Measurements from ENCODE around the gene PPAT.

PPAT gene

GRCh38 chr4:56400560-56400959 lies 34.9 kb downstream of the PPAT start:
- DNase-seq (ENCODE audit: extremely low spot score), result no peak
- TF ChIP-seq CTCF (IDR thresholded peaks at IDR 0.05; ENCODE audit: control extremely low read depth, extremely low read depth, low read depth, missing control alignments), result no peak
- ChIA-PET CTCF (no interaction called here), POLR2A (no interaction called here)

GRCh38 chr4:56391270-56391669 lies 44.1 kb downstream of the PPAT start:
- no peak for TF ChIP-seq CTCF (IDR thresholded peaks at IDR 0.05; ENCODE audit: control extremely low read depth, extremely low read depth, low read depth, missing control alignments)
- ChIA-PET POLR2A (no interaction called here), CTCF (no interaction called here)
- no peak for DNase-seq (ENCODE audit: extremely low spot score)

- DNase-seq (ENCODE audit: extremely low spot score), result no peak
- CTCF ChIA-PET, result no interaction called here
- TF ChIP-seq CTCF (IDR thresholded peaks at IDR 0.05; ENCODE audit: control extremely low read depth, extremely low read depth, low read depth, missing control alignments), result no peak
- POLR2A ChIA-PET, result no interaction called here
Measured at GRCh38 chr4:56389558-56389957, 45.9 kb downstream of the PPAT start.

- no peak for DNase-seq (ENCODE audit: extremely low spot score)
- CTCF ChIA-PET, result interaction anchor here (1.0 to 3.1 kb wide), 3 partner anchors 17 to 36 kb away, joined by 3 to 14 read pairs (median 10); no protein-coding TSS in a partner anchor
- POLR2A ChIA-PET, result interaction anchor here (0.7 to 1.7 kb wide), 3 partner anchors 48 to 591 kb away, joined by 3 to 22 read pairs (median 3); partner anchors contain the start of genes PAICS, POLR2B and PPAT
- no peak for TF ChIP-seq CTCF (IDR thresholded peaks at IDR 0.05; ENCODE audit: control extremely low read depth, extremely low read depth, low read depth, missing control alignments)
Measured at GRCh38 chr4:56388306-56388705, 47.1 kb downstream of the PPAT start.

GRCh38 chr4:56387023-56388001 lies 48.1 kb downstream of the PPAT start, which contains the start of gene AASDH:
TSS of gene AASDH (minus strand) at chr4:56387491. CDS start at chr4:56384299, 3,192 bp downstream.
- CTCF ChIA-PET, result interaction anchor here (0.9 to 3.1 kb wide), 9 partner anchors 10 to 439 kb away, joined by 3 to 14 read pairs (median 5); partner anchors contain the start of genes CEP135 and PPAT
- no peak for TF ChIP-seq CTCF (IDR thresholded peaks at IDR 0.05; ENCODE audit: control extremely low read depth, extremely low read depth, low read depth, missing control alignments)
- peak; percentile 91 for DNase-seq (ENCODE audit: extremely low spot score)
- POLR2A ChIA-PET, result interaction anchor here (0.6 to 1.7 kb wide), 7 partner anchors 14 to 592 kb away, joined by 3 to 22 read pairs (median 3); partner anchors contain the start of genes PAICS, POLR2B and PPAT

GRCh38 chr4:56386091-56386490 lies 49.3 kb downstream of the PPAT start:
- no peak for DNase-seq (ENCODE audit: extremely low spot score)
- TF ChIP-seq CTCF (IDR thresholded peaks at IDR 0.05; ENCODE audit: control extremely low read depth, extremely low read depth, low read depth, missing control alignments), result no peak
- ChIA-PET POLR2A (interaction anchor here (1.2 kb wide), 1 partner anchor 52 kb away, joined by 7 read pairs; no protein-coding TSS in a partner anchor), CTCF (interaction anchor here (1.5 to 3.1 kb wide), 2 partner anchors 38 to 417 kb away, joined by 3 to 14 read pairs; no protein-coding TSS in a partner anchor)
